Gastrocnemius medialis (tissue), 4 donors: Measurements from ENCODE around the gene TSC22D3.

Experiments used
- POLR2A ChIP-seq, 2 donors: fragments of 450-650 bp; IDR thresholded peaks; one replicate each; pipeline ENCODE4 v1.6.1; 2017; ENCODE audit warnings: antibody characterized with exemption in 2 of 2, mild to moderate bottlenecking in 2 of 2, moderate library complexity in 2 of 2
- TF ChIP-seq, protein P1 (sequence below), 5 experiments: fragments of 450-650 bp in 3 of 5; fragments of 200-600 bp in 2 of 5; sonication (generic) in 2 of 5; IDR thresholded peaks in 4 of 5; conservative IDR thresholded peaks in 1 of 5; 1 replicate in 4 of 5; 2 replicates in 1 of 5; pipeline ENCODE4 v1.5.1; 2016 to 2019; ENCODE audit warnings: antibody characterized with exemption in 5 of 5, mild to moderate bottlenecking in 3 of 5, moderate library complexity in 3 of 5

GRCh38 chrX:107674480-107675364 is 100.9 kb downstream of the TSC22D3 start:
- TF ChIP-seq, protein P1, sequence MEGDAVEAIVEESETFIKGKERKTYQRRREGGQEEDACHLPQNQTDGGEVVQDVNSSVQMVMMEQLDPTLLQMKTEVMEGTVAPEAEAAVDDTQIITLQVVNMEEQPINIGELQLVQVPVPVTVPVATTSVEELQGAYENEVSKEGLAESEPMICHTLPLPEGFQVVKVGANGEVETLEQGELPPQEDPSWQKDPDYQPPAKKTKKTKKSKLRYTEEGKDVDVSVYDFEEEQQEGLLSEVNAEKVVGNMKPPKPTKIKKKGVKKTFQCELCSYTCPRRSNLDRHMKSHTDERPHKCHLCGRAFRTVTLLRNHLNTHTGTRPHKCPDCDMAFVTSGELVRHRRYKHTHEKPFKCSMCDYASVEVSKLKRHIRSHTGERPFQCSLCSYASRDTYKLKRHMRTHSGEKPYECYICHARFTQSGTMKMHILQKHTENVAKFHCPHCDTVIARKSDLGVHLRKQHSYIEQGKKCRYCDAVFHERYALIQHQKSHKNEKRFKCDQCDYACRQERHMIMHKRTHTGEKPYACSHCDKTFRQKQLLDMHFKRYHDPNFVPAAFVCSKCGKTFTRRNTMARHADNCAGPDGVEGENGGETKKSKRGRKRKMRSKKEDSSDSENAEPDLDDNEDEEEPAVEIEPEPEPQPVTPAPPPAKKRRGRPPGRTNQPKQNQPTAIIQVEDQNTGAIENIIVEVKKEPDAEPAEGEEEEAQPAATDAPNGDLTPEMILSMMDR (IDR thresholded peaks at IDR 0.05 in 4 of 5, conservative IDR thresholded peaks at IDR 0.05 in 1 of 5), result no peak
- peak; percentile 10 to 42 for TF ChIP-seq POLR2A (IDR thresholded peaks at IDR 0.05)
